Panc1 (cell line): ENCODE measurements around the gene RPS6KL1. TPM values are rescaled to one million over a fixed set of nuclear protein-coding genes. Genes with fewer than 3 reads are reported as not detected.

ENCODE experiments used
- ATAC-seq: fragments of 200-7000 bp; cut with Tn5 transposase; 2 replicates; pipeline ENCODE4 v1.9.1; 2020; ENCODE audit warnings: mild to moderate bottlenecking, moderate library complexity
- BruUV-seq: library from RNA; stranded (reverse); fragments of 400-500 nt; replicated peaks from 2 replicates; lab custom pipeline; 2021; lab: Mats Ljungman, UMichigan
- CTCF ChIA-PET: fragments of 300-600 bp; sonication (Branson Sonifier 250); formaldehyde crosslinking; loops from one replicate; lab custom pipeline; 2022; ENCODE audit warnings: antibody characterized with exemption; lab: Charles Lee
- POLR2A ChIA-PET: fragments of 300-600 bp; sonication (Branson Sonifier 250); formaldehyde crosslinking; loops from one replicate; lab custom pipeline; 2022; ENCODE audit warnings: antibody characterized with exemption; lab: Charles Lee
- DNase-seq: peaks from one replicate; pipeline ENCODE4 v3.0.0-alpha.2; 2010; ENCODE audit warnings: low read depth, low spot score
- H3K27ac ChIP-seq: 2 replicates; pipeline ENCODE4 v1.5.1; 2011; ENCODE audit warnings: mild to moderate bottlenecking, low read length, inconsistent platforms
- H3K27me3 ChIP-seq: fragments of 200-500 bp; sonication (Bioruptor generic); 2 replicates; pipeline ENCODE4 v1.6.0; 2014; ENCODE audit warnings: low read length, inconsistent platforms; ENCODE audit not compliant: control insufficient read depth, insufficient read depth
- H3K36me3 ChIP-seq: fragments of 200-500 bp; sonication (Bioruptor generic); 2 replicates; pipeline ENCODE4 v1.5.1; 2014; ENCODE audit warnings: inconsistent platforms, mild to moderate bottlenecking, low read length, moderate library complexity; ENCODE audit not compliant: control insufficient read depth, insufficient read depth
- H3K4me1 ChIP-seq: 2 replicates; pipeline ENCODE4 v1.5.1; 2011; ENCODE audit warnings: inconsistent platforms, mild to moderate bottlenecking, low read length, moderate library complexity; ENCODE audit not compliant: control insufficient read depth, insufficient read depth
- H3K4me3 ChIP-seq, 2 experiments: 2 replicates each; pipeline ENCODE4 v1.5.1; 2011 to 2012; ENCODE audit warnings: low read depth in 2 of 2, low read length in 2 of 2, mild to moderate bottlenecking in 2 of 2, inconsistent platforms in 1 of 2, moderate library complexity in 1 of 2
- H3K9me3 ChIP-seq: fragments of 200-500 bp; sonication (Bioruptor generic); 2 replicates; pipeline ENCODE4 v1.5.1; 2014; ENCODE audit warnings: low read depth, mild to moderate bottlenecking, inconsistent platforms, low read length, moderate library complexity; ENCODE audit not compliant: control insufficient read depth, insufficient read depth
- CTCF ChIP-seq: fragments of 450-650 bp; IDR thresholded peaks from 2 replicates; pipeline ENCODE4 v1.5.1; 2017; ENCODE audit warnings: mild to moderate bottlenecking
- POLR2AphosphoS5 ChIP-seq: IDR thresholded peaks from 2 replicates; pipeline ENCODE4 v1.6.1; 2012; ENCODE audit warnings: mild to moderate bottlenecking, low read depth, low read length, moderate library complexity
- SIN3A ChIP-seq: IDR thresholded peaks from 2 replicates; pipeline ENCODE4 v1.6.1; 2012; ENCODE audit warnings: low read depth, mild to moderate bottlenecking, low read length, moderate library complexity, borderline replicate concordance; ENCODE audit not compliant: insufficient read depth
- TCF7L2 ChIP-seq: IDR thresholded peaks from 2 replicates; pipeline ENCODE4 v1.6.1; 2011; ENCODE audit warnings: mild to moderate bottlenecking, low read depth, low read length, inconsistent platforms
- in situ Hi-C: cut with HindIII; loops from 2 replicates; pipeline ENCODE4 v1.10.0; 2016; ENCODE audit warnings: low sequenced_read_pairs, low pct_unique_long_range_greater_than_20kb
- intact Hi-C: fragments of 100-400 bp; cut with micrococcal nuclease; formaldehyde crosslinking; loops from one replicate; pipeline ENCODE4 v1.10.0; 2022; ENCODE audit not compliant: unreplicated experiment
- total RNA-seq: library from RNA; stranded (reverse); gene quantifications from one replicate; pipeline ENCODE4 v1.2.1, GENCODE V29; 2021; ENCODE audit not compliant: unreplicated experiment
- TF ChIP-seq, protein P1 (sequence below), 2 experiments: IDR thresholded peaks; 2 replicates each; pipeline ENCODE4 v1.6.1; 2011 to 2012; ENCODE audit warnings: low read depth in 2 of 2, control low read depth in 1 of 2, low read length in 1 of 2, mild to moderate bottlenecking in 1 of 2, moderate library complexity in 1 of 2; ENCODE audit not compliant: insufficient read depth in 1 of 2

Gene RPS6KL1
- total RNA-seq, 1 experiment from 2014 or later: 14.9 TPM

- H3K27me3 ChIP-seq: no peaks in the 10 kb centered on the region
- intact Hi-C loops: loop anchor here (10.0 kb wide), 2 partner anchors 64 to 144 kb away; partner anchors contain the start of gene EIF2B2
- H3K36me3 ChIP-seq: no peaks in the 10 kb centered on the region; the same call in 1 of the 2 replicates
- H3K27ac ChIP-seq: no peak overlapping the region
- H3K9me3 ChIP-seq: no peaks in the 10 kb centered on the region
- no peak for ATAC-seq
- BruUV-seq: no TSS peak
- CTCF ChIA-PET: no interaction called here
- no peaks in the 10 kb centered on the region; the same call in 1 of the 2 replicates for H3K4me1 ChIP-seq
- H3K4me3 ChIP-seq: no peak overlapping the region
- TF ChIP-seq CTCF (no peak), TCF7L2 (no peak), POLR2AphosphoS5 (no peak), SIN3A (no peak)
- TF ChIP-seq, protein P1, sequence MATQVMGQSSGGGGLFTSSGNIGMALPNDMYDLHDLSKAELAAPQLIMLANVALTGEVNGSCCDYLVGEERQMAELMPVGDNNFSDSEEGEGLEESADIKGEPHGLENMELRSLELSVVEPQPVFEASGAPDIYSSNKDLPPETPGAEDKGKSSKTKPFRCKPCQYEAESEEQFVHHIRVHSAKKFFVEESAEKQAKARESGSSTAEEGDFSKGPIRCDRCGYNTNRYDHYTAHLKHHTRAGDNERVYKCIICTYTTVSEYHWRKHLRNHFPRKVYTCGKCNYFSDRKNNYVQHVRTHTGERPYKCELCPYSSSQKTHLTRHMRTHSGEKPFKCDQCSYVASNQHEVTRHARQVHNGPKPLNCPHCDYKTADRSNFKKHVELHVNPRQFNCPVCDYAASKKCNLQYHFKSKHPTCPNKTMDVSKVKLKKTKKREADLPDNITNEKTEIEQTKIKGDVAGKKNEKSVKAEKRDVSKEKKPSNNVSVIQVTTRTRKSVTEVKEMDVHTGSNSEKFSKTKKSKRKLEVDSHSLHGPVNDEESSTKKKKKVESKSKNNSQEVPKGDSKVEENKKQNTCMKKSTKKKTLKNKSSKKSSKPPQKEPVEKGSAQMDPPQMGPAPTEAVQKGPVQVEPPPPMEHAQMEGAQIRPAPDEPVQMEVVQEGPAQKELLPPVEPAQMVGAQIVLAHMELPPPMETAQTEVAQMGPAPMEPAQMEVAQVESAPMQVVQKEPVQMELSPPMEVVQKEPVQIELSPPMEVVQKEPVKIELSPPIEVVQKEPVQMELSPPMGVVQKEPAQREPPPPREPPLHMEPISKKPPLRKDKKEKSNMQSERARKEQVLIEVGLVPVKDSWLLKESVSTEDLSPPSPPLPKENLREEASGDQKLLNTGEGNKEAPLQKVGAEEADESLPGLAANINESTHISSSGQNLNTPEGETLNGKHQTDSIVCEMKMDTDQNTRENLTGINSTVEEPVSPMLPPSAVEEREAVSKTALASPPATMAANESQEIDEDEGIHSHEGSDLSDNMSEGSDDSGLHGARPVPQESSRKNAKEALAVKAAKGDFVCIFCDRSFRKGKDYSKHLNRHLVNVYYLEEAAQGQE (IDR thresholded peaks at IDR 0.05; ENCODE audit: insufficient read depth in 1 of 2, low read depth in 2 of 2, low read length in 1 of 2): no peak
- no peak for DNase-seq
- POLR2A ChIA-PET: no interaction called here
- in situ Hi-C loops: no loop called here
Observed at GRCh38 chr14:74940956-74941565, 18.0 kb upstream of the RPS6KL1 start.

DNA sequence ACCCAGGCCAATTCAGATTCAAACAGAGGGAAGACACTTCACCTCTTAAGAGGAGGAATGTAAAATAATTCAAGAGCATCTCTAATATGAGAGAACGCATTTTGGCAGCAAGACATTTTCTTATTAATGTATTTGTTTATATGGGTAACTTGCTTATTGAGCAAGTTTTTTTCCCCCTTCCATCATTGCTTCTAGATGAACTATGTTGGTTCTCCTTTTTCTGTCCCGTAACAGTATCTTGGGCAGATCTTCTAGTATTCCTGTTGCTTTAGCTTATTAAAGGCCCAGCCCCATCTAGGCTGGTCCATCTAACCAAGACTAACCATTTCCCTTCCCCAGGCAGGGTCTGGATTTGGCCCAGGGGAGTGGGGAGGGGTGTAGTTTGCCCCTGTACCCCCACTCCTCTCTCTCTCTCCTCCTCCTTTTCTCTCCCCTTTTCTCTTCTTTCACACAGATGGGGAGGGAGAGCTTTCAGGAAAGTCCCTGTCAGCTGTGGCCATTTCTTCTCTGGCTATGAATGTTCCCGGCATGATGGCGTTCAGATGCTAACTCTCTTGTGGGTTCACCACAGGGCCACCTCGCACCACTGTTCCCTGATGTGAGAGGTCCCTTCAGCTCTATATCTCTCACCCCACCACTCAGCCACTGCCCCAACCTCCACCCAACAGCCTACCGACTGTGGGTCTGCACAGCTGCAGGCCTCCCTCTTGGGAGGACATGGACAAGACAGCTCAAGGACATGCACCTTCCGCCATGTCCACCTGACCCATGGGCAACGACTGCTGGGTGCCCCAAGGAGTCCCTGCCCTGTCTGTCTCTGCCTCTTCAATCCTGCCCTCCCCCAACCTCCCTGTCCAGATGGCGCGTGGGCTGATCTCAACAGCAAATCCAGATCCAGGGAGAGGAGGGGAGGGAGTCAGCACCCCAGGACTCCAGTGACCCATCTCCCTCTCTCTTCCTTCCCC is 15.8 kb upstream of the RPS6KL1 start:
- Histone ChIP-seq H3K4me1 (no peaks in the 10 kb centered on the region; the same call in 1 of the 2 replicates), H3K9me3 (no peaks in the 10 kb centered on the region), H3K27me3 (no peaks in the 10 kb centered on the region), H3K36me3 (no peaks in the 10 kb centered on the region; the same call in 1 of the 2 replicates), H3K4me3 (no peak overlapping the region), H3K27ac (no peak overlapping the region)
- intact Hi-C loops (no loop called here), in situ Hi-C loops (no loop called here)
- BruUV-seq: no TSS peak
- no peak for ATAC-seq
- ChIA-PET POLR2A (no interaction called here), CTCF (no interaction called here)
- no peak for TF ChIP-seq CTCF
- TF ChIP-seq POLR2AphosphoS5: no peak
- TF ChIP-seq, protein P1 (IDR thresholded peaks at IDR 0.05; ENCODE audit: insufficient read depth in 1 of 2, low read depth in 2 of 2, low read length in 1 of 2): no peak
- no peak for TF ChIP-seq TCF7L2
- TF ChIP-seq SIN3A: no peak
- DNase-seq: no peak
